NCI-H1048 (cell line): ENCODE data around the gene CMTM4.
A peak's percentile ranks its signal among the peaks of the same experiment; 100 is the strongest.

Experiments
- DNase-seq: peaks from one replicate; lab custom pipeline; 2025; lab: John Stamatoyannopoulos, UW

CMTM4 gene

GRCh38 chr16:66696669-66697630, at the start of gene CMTM4:
Gene CMTM4 (minus strand): TSS chr16:66696743. CDS start chr16:66696525, 218 bp downstream.
- DNase-seq: peak; percentile 6

GRCh38 chr16:66746048-66746447, 49.5 kb upstream of the CMTM4 start:
- no peak for DNase-seq

- no peak for DNase-seq
Measured at GRCh38 chr16:66741950-66742808, 45.6 kb upstream of the CMTM4 start.

- DNase-seq: no peak
Measured at GRCh38 chr16:66741169-66741900, 44.8 kb upstream of the CMTM4 start.

- no peak for DNase-seq
Measured at GRCh38 chr16:66740533-66740932, 44.0 kb upstream of the CMTM4 start.

GRCh38 chr16:66740010-66740409, 43.5 kb upstream of the CMTM4 start:
- DNase-seq: no peak

GRCh38 chr16:66735891-66736290, 39.3 kb upstream of the CMTM4 start:
- no peak for DNase-seq

GRCh38 chr16:66731101-66731500, 34.6 kb upstream of the CMTM4 start:
- DNase-seq: no peak

- no peak for DNase-seq
Measured at GRCh38 chr16:66728804-66729203, 32.3 kb upstream of the CMTM4 start.

GRCh38 chr16:66728117-66728787, 31.7 kb upstream of the CMTM4 start:
- no peak for DNase-seq

GRCh38 chr16:66720766-66721165, 24.2 kb upstream of the CMTM4 start:
- DNase-seq: no peak

- DNase-seq: no peak
Measured at GRCh38 chr16:66719246-66719645, 22.7 kb upstream of the CMTM4 start.

- DNase-seq: no peak
Measured at GRCh38 chr16:66717776-66718175, 21.2 kb upstream of the CMTM4 start.

- no peak for DNase-seq
Measured at GRCh38 chr16:66717112-66717675, 20.7 kb upstream of the CMTM4 start.

GRCh38 chr16:66714654-66715307, 18.2 kb upstream of the CMTM4 start:
- DNase-seq: no peak

GRCh38 chr16:66714062-66714461, 17.5 kb upstream of the CMTM4 start:
- DNase-seq: no peak

- no peak for DNase-seq
Measured at GRCh38 chr16:66713076-66713475, 16.5 kb upstream of the CMTM4 start.

- no peak for DNase-seq
Measured at GRCh38 chr16:66712512-66712911, 16.0 kb upstream of the CMTM4 start.

- DNase-seq: no peak
Measured at GRCh38 chr16:66711581-66711980, 15.0 kb upstream of the CMTM4 start.

GRCh38 chr16:66706506-66706880, 9.9 kb upstream of the CMTM4 start:
- no peak for DNase-seq
